Testis (tissue), 3 donors: ENCODE data around the gene SBNO2. TPM values are rescaled to one million over a fixed set of nuclear protein-coding genes. Genes with fewer than 3 reads are reported as not detected.

Source experiments
- DNase-seq: peaks from one replicate; pipeline ENCODE4 v3.0.0-alpha.2; 2019
- H3K27ac ChIP-seq, 2 donors: fragments of 200-600 bp; sonication (generic); one replicate each; pipeline ENCODE4 v1.5.1; 2019
- H3K27me3 ChIP-seq: fragments of 200-600 bp; sonication (generic); one replicate; pipeline ENCODE4 v1.5.1; 2019
- H3K36me3 ChIP-seq: fragments of 200-600 bp; sonication (generic); one replicate; pipeline ENCODE4 v1.5.1; 2017; ENCODE audit warnings: low read depth; ENCODE audit errors: missing control alignments
- H3K4me1 ChIP-seq: fragments of 200-600 bp; sonication (generic); one replicate; pipeline ENCODE4 v1.5.1; 2019
- H3K4me3 ChIP-seq, 2 donors: fragments of 200-600 bp; sonication (generic); one replicate each; pipeline ENCODE4 v1.5.1; 2017 to 2019
- H3K9me3 ChIP-seq: fragments of 200-600 bp; sonication (generic); one replicate; pipeline ENCODE4 v1.5.1; 2017
- CTCF ChIP-seq, 3 experiments: fragments of 450-650 bp in 2 of 3; fragments of 200-600 bp in 1 of 3; sonication (generic) in 1 of 3; IDR thresholded peaks; one replicate each; pipeline ENCODE4 v1.5.1; 2016 to 2019; ENCODE audit warnings: antibody characterized with exemption in 3 of 3, mild to moderate bottlenecking in 2 of 3, moderate library complexity in 1 of 3
- POLR2A ChIP-seq: fragments of 450-650 bp; IDR thresholded peaks from one replicate; pipeline ENCODE4 v1.6.1; 2017; ENCODE audit warnings: antibody characterized with exemption, mild to moderate bottlenecking, moderate library complexity
- WGBS, 2 donors: methylation state at CpG; one replicate each; pipeline ENCODE4 v1.1.5; 2018; 5-methylcytosine and 5-hydroxymethylcytosine counted together
- intact Hi-C: fragments of 100-400 bp; cut with DNase I; formaldehyde crosslinking; loops from one replicate; pipeline ENCODE4 v1.15.1; 2023; ENCODE audit warnings: low total_unique reads
- polyA plus RNA-seq: library from polyadenylated mRNA; stranded (reverse); fragments of 350-450 nt; fragmentation: Illumina TruSeq; extraction: RNeasy Lipid Tissue Mini Kit (QIAGEN cat#74804); gene quantifications from one replicate; pipeline ENCODE4 v1.2.3, GENCODE V29; 2014; ENCODE audit warnings: low read depth, low replicate concordance; ENCODE audit not compliant: insufficient read depth
- total RNA-seq, 2 donors: library from RNA; depleted of rRNA; stranded (reverse); fragments of >200 nt; gene quantifications; one replicate each; pipeline ENCODE4 v1.2.3, GENCODE V29; 2016

The SBNO2 gene
- total and polyA plus RNA-seq, 3 donors from 2014 or later, result 34.3 to 65.0 (median 58.9) TPM

- no peaks in the 10 kb centered on the region for H3K27me3 ChIP-seq
- DNase-seq, result no peak
- H3K4me1 ChIP-seq, result peaks cover 18% of the 10 kb centered on the region
- H3K4me3 ChIP-seq, result no peak overlapping the region
- TF ChIP-seq POLR2A, result no peak
- no peak for TF ChIP-seq CTCF (IDR thresholded peaks at IDR 0.05)
- WGBS, 2 donors, result 68 to 88% methylated on average over 5 to 38 of the region's 38 CpGs
- H3K9me3 ChIP-seq, result no peaks in the 10 kb centered on the region
- intact Hi-C loops, result no loop called here
- H3K36me3 ChIP-seq, result no peaks in the 10 kb centered on the region
- H3K27ac ChIP-seq, result no peak overlapping the region
Observed at GRCh38 chr19:1146858-1147780, 26.9 kb downstream of the SBNO2 start.

- TF ChIP-seq CTCF (IDR thresholded peaks at IDR 0.05), result no peak
- no peak for TF ChIP-seq POLR2A
- WGBS, 2 donors, result 91 to 98% methylated on average over 6 to 13 of the region's 13 CpGs
- H3K36me3 ChIP-seq, result no peaks in the 10 kb centered on the region
- H3K9me3 ChIP-seq, result no peaks in the 10 kb centered on the region
- DNase-seq, result no peak
- no peak overlapping the region for H3K27ac ChIP-seq
- H3K4me3 ChIP-seq, result no peak overlapping the region
- intact Hi-C loops, result no loop called here
- H3K27me3 ChIP-seq, result no peaks in the 10 kb centered on the region
- peaks cover 12% of the 10 kb centered on the region for H3K4me1 ChIP-seq
Observed at GRCh38 chr19:1146412-1146699, 27.7 kb downstream of the SBNO2 start.

- intact Hi-C loops, result no loop called here
- no peaks in the 10 kb centered on the region for H3K36me3 ChIP-seq
- TF ChIP-seq CTCF (IDR thresholded peaks at IDR 0.05) (no peak), POLR2A (no peak)
- H3K4me1 ChIP-seq, result peaks cover 7% of the 10 kb centered on the region
- no peak overlapping the region for H3K4me3 ChIP-seq
- H3K27me3 ChIP-seq, result no peaks in the 10 kb centered on the region
- no peak for DNase-seq
- no peaks in the 10 kb centered on the region for H3K9me3 ChIP-seq
- WGBS, 2 donors, result 95% methylated on average over 21 to 24 of the region's 26 CpGs
- no peak overlapping the region for H3K27ac ChIP-seq
Observed at GRCh38 chr19:1145635-1146411, 28.2 kb downstream of the SBNO2 start.

GRCh38 chr19:1144741-1145140 is 29.3 kb downstream of the SBNO2 start:
- no peaks in the 10 kb centered on the region for H3K4me1 ChIP-seq
- H3K4me3 ChIP-seq, result no peak overlapping the region
- TF ChIP-seq POLR2A, result no peak
- TF ChIP-seq CTCF (IDR thresholded peaks at IDR 0.05), result no peak
- H3K9me3 ChIP-seq, result no peaks in the 10 kb centered on the region
- no peak for DNase-seq
- H3K36me3 ChIP-seq, result no peaks in the 10 kb centered on the region
- H3K27me3 ChIP-seq, result no peaks in the 10 kb centered on the region
- H3K27ac ChIP-seq, result no peak overlapping the region
- 93 to 96% methylated on average over 1 of the region's 1 CpG for WGBS, 2 donors
- intact Hi-C loops, result no loop called here
